Measurements from ENCODE around the gene ZAR1L.

ZAR1L gene

DNA sequence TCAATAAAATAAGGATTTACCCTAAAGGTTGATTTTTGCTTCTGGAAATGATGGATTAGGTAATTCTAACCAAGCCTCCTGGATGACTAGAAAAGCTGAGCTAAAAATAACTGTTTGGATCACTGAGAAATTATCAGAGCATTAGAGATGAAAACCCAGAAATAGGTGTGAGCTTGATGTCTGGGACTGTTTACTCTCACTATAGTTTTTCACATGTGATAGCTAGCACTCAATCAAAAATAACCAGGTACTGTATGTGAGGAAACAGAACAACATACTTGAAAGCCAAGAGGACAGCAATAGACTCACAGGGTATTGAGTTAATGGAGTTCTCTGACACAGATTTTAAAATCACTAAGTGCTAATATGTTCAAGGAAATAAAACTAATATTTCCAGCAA, 9.5 kb downstream of the ZAR1L start:
- Histone ChIP-seq H3F3A (ENCODE audit: control insufficient read depth, insufficient read depth) (peaks cover 3% of the 10 kb centered on the region; the same call in 1 of the 2 replicates), H3K9me3 (ENCODE audit: control insufficient read depth, insufficient read depth, low read length) (no peaks in the 10 kb centered on the region), H3K27ac (ENCODE audit: low read depth, low read length) (no peak overlapping the region), H3K4me3 (ENCODE audit: low read length) (no peak overlapping the region), H3K27me3 (ENCODE audit: control insufficient read depth, low read length) (no peaks in the 10 kb centered on the region), H3K9me2 (replicated peaks; ENCODE audit: control insufficient read depth, low read length) (no peaks in the 10 kb centered on the region), H3K4me2 (ENCODE audit: low read length) (no peak overlapping the region), H4K20me1 (ENCODE audit: control insufficient read depth, insufficient read depth, low read depth, low read length) (no peaks in the 10 kb centered on the region), H3K4me1 (ENCODE audit: control insufficient read depth, low read length) (peaks cover 15% of the 10 kb centered on the region), H3K79me2 (ENCODE audit: control insufficient read depth, low read length) (no peaks in the 10 kb centered on the region), H3K36me3 (ENCODE audit: control insufficient read depth, low read length) (no peaks in the 10 kb centered on the region)
- TF ChIP-seq, protein P1, sequence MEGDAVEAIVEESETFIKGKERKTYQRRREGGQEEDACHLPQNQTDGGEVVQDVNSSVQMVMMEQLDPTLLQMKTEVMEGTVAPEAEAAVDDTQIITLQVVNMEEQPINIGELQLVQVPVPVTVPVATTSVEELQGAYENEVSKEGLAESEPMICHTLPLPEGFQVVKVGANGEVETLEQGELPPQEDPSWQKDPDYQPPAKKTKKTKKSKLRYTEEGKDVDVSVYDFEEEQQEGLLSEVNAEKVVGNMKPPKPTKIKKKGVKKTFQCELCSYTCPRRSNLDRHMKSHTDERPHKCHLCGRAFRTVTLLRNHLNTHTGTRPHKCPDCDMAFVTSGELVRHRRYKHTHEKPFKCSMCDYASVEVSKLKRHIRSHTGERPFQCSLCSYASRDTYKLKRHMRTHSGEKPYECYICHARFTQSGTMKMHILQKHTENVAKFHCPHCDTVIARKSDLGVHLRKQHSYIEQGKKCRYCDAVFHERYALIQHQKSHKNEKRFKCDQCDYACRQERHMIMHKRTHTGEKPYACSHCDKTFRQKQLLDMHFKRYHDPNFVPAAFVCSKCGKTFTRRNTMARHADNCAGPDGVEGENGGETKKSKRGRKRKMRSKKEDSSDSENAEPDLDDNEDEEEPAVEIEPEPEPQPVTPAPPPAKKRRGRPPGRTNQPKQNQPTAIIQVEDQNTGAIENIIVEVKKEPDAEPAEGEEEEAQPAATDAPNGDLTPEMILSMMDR (IDR thresholded peaks at IDR 0.05; ENCODE audit: low read depth, low read length, poor library complexity, severe bottlenecking) = no peak
- TF ChIP-seq EZH2phosphoT487 (IDR thresholded peaks at IDR 0.05; ENCODE audit: borderline replicate concordance, low read length) = no peak

DNA sequence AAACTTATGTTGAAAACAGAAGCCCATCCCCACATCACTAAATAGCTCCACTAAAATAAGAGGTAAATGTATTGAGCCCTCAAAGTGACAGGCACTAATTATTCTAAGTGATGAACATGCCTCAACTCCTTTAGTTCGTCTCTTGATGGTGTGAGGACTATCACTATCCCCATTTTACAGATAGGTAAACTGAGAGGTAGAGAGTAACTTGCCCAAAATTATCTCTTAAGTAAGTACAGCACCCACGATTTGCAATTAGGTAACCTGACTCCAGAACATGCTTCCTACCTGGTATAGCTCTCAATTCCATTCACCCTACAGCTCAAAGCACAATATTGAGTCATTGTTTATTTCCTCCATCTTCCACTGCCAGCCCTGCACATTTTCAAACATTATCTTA, 12.7 kb downstream of the ZAR1L start:
- Histone ChIP-seq H3K79me2 (ENCODE audit: control insufficient read depth, low read length) (no peaks in the 10 kb centered on the region), H3K27me3 (ENCODE audit: control insufficient read depth, low read length) (no peaks in the 10 kb centered on the region; the same call in 1 of the 2 replicates), H3K9me2 (replicated peaks; ENCODE audit: control insufficient read depth, low read length) (no peaks in the 10 kb centered on the region), H3K9me3 (ENCODE audit: control insufficient read depth, insufficient read depth, low read length) (no peaks in the 10 kb centered on the region), H3K27ac (ENCODE audit: low read depth, low read length) (no peak overlapping the region), H3K4me3 (ENCODE audit: low read length) (no peak overlapping the region), H3K36me3 (ENCODE audit: control insufficient read depth, low read length) (no peaks in the 10 kb centered on the region), H3K4me2 (ENCODE audit: low read length) (no peak overlapping the region), H4K20me1 (ENCODE audit: control insufficient read depth, insufficient read depth, low read depth, low read length) (no peaks in the 10 kb centered on the region), H3K4me1 (ENCODE audit: control insufficient read depth, low read length) (no peaks in the 10 kb centered on the region), H3F3A (ENCODE audit: control insufficient read depth, insufficient read depth) (no peaks in the 10 kb centered on the region)
- no peak for TF ChIP-seq EZH2phosphoT487 (IDR thresholded peaks at IDR 0.05; ENCODE audit: borderline replicate concordance, low read length)
- TF ChIP-seq, protein P1 (IDR thresholded peaks at IDR 0.05; ENCODE audit: low read depth, low read length, poor library complexity, severe bottlenecking) = no peak

DNA sequence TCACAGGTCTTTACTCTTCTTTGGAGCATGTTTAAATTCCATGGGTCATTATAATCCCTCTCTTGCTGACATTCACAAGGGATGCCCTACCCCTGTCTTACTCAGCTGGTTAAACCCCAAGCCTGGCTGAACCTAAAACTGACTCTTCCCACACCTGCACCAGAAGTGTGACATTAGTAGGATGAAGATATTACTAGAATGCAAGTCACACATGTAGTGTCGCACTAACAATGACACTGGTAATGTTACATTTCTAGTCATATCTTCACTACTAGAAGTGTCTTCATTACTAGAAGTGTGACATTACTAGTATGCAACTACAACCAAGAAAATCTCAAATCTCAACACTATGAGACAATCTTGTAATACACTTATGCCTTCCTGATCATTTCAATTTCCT, 14.2 kb downstream of the ZAR1L start:
- no peaks in the 10 kb centered on the region for H4K20me1 ChIP-seq (ENCODE audit: control insufficient read depth, insufficient read depth, low read depth, low read length)
- no peaks in the 10 kb centered on the region; the same call in 1 of the 2 replicates for H3K27me3 ChIP-seq (ENCODE audit: control insufficient read depth, low read length)
- H3K4me3 ChIP-seq (ENCODE audit: low read length) = no peak overlapping the region
- H3K79me2 ChIP-seq (ENCODE audit: control insufficient read depth, low read length) = no peaks in the 10 kb centered on the region
- H3K36me3 ChIP-seq (ENCODE audit: control insufficient read depth, low read length) = no peaks in the 10 kb centered on the region
- no peaks in the 10 kb centered on the region for H3K9me3 ChIP-seq (ENCODE audit: control insufficient read depth, insufficient read depth, low read length)
- no peaks in the 10 kb centered on the region for H3F3A ChIP-seq (ENCODE audit: control insufficient read depth, insufficient read depth)
- TF ChIP-seq, protein P1 (IDR thresholded peaks at IDR 0.05; ENCODE audit: low read depth, low read length, poor library complexity, severe bottlenecking) = no peak
- TF ChIP-seq EZH2phosphoT487 (IDR thresholded peaks at IDR 0.05; ENCODE audit: borderline replicate concordance, low read length) = no peak
- H3K9me2 ChIP-seq (replicated peaks; ENCODE audit: control insufficient read depth, low read length) = no peaks in the 10 kb centered on the region
- H3K4me1 ChIP-seq (ENCODE audit: control insufficient read depth, low read length) = no peaks in the 10 kb centered on the region
- no peak overlapping the region for H3K4me2 ChIP-seq (ENCODE audit: low read length)
- H3K27ac ChIP-seq (ENCODE audit: low read depth, low read length) = no peak overlapping the region
